Stimulated activated CD8-positive, alpha-beta memory T cell treated with anti-CD3 and anti-CD28 coated beads, Interleukin-7, amount 100 ng/mL, for 1 hour (primary cell): Measurements from ENCODE around the gene AMY2B.
"Not testable (repeated sequence)": the region's sequence is repeated elsewhere in the genome, so short reads cannot be mapped to it uniquely, and the experiment has no call there.

Experiments
- DNase-seq, 2 donors: peaks; one replicate each; pipeline ENCODE4 v3.0.0-alpha.2; 2020; ENCODE audit warnings: low read depth in 2 of 2

AMY2B gene

DNA sequence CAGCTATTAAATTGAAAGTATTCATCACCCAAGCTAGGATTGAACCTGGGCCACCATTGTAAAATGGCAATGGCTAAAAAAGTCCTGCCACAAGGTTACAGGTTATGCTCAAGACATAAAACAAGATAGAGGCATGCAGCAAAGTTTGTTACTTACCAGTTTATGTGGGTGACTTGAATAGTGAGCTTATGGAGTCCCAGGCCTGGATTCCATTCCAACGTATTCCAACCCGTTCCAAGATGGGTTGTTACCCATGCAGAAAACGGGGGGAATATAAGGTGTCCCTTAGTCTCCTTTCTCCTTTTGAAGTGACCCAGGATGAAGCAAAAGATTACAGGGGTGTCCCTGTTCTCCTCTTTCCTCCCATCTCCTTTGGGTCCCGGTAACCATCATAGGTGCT is 56.0 kb downstream of the AMY2B start:
- not testable (repeated sequence) for DNase-seq
